ENCODE measurements around the gene EWSR1. TPM values are rescaled to one million over a fixed set of nuclear protein-coding genes. Genes with fewer than 3 reads are reported as not detected.

Gene EWSR1
- total RNA-seq, 1 experiment from 2014 or later: 462 TPM

DNA sequence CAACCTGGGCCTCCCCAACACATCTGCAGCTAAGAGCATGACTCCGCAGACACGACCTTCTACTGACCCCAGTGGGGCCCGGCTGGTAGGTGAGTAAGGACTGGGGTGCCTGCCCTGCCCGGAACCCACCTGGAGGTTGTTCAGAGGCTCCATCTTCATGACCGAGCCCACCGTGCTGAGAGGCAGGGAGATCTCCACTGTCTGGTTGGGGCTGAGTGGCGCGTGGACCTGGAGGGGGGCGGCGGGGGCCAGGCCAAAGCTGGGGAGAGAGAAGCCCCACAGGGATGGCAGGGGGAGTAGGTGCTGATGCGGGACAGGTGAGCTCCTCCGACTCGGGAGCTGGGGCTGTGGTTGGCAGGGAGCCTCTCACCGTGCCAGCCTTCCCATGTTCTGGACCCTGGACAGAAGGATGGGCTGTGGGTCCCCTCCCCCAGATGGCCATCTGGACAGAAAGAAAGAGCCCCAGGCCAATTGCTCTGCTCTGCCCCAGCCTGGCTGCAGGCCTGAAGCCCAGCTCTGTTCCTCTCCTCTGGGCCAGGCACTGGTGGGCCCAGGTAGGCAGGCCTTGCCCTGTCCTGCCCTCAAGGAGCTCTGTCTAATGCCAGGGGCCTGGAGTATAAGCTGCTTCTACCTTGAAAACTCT is 63.7 kb downstream of the EWSR1 start:
- no peak overlapping the region for H3K27ac ChIP-seq (ENCODE audit: insufficient read length, low read depth, low read length)
- H3K9me3 ChIP-seq (ENCODE audit: control insufficient read depth, low read depth, low read length): no peaks in the 10 kb centered on the region
- no peak overlapping the region for H2BK5ac ChIP-seq (ENCODE audit: insufficient read length, low read length)
- no peak overlapping the region for H2AK5ac ChIP-seq (ENCODE audit: insufficient read length, low read length)
- H3K27me3 ChIP-seq (ENCODE audit: insufficient read depth, low read length): no peaks in the 10 kb centered on the region
- H3K36me3 Mint-ChIP-seq (ENCODE audit: insufficient read depth in 1 of 3, low read depth in 3 of 3): peaks cover 9 to 46% (median 32%) of the 10 kb centered on the region in 3 experiments
- H3K23ac ChIP-seq (ENCODE audit: insufficient read length, low read depth, low read length): no peak overlapping the region
- H3K9ac ChIP-seq (ENCODE audit: extremely low read depth, insufficient read length, low read length): no peak overlapping the region
- H4K8ac ChIP-seq (replicated peaks; ENCODE audit: insufficient read length, low read depth, low read length): no peak overlapping the region
- no peak overlapping the region for H3K56ac ChIP-seq (ENCODE audit: insufficient read length, low read depth, low read length)
- no peak overlapping the region for H3K4me2 ChIP-seq (ENCODE audit: insufficient read depth, insufficient read length, low read length)
- no CpG with 5 or more reads among the region's 14 CpGs for WGBS (ENCODE audit: extremely low coverage, insufficient read length, low lambda C conversion rate)
- H3K4ac ChIP-seq (ENCODE audit: low read depth, low read length): no peak overlapping the region
- no peak overlapping the region for H2BK12ac ChIP-seq (ENCODE audit: insufficient read length, low read depth, low read length)
- no peak overlapping the region for H3T11ph ChIP-seq (ENCODE audit: low read length)
- no peaks in the 10 kb centered on the region for H3K79me2 ChIP-seq (ENCODE audit: insufficient read depth, low read length)
- peaks cover 3% of the 10 kb centered on the region for H4K20me1 ChIP-seq (ENCODE audit: control insufficient read depth, insufficient read depth, insufficient read length)
- H3K79me1 ChIP-seq (ENCODE audit: insufficient read depth, low read depth, low read length, poor library complexity, severe bottlenecking): no peaks in the 10 kb centered on the region
- H3K18ac ChIP-seq (ENCODE audit: insufficient read length, low read depth, low read length): no peak overlapping the region
- H3K4me1 ChIP-seq (ENCODE audit: insufficient read depth, low read length): no peaks in the 10 kb centered on the region
- no peak overlapping the region for H4K5ac ChIP-seq (ENCODE audit: insufficient read length, low read depth, low read length)
- H2AFZ ChIP-seq (ENCODE audit: low read length): no peak overlapping the region
- TF ChIP-seq, protein P1, sequence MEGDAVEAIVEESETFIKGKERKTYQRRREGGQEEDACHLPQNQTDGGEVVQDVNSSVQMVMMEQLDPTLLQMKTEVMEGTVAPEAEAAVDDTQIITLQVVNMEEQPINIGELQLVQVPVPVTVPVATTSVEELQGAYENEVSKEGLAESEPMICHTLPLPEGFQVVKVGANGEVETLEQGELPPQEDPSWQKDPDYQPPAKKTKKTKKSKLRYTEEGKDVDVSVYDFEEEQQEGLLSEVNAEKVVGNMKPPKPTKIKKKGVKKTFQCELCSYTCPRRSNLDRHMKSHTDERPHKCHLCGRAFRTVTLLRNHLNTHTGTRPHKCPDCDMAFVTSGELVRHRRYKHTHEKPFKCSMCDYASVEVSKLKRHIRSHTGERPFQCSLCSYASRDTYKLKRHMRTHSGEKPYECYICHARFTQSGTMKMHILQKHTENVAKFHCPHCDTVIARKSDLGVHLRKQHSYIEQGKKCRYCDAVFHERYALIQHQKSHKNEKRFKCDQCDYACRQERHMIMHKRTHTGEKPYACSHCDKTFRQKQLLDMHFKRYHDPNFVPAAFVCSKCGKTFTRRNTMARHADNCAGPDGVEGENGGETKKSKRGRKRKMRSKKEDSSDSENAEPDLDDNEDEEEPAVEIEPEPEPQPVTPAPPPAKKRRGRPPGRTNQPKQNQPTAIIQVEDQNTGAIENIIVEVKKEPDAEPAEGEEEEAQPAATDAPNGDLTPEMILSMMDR (conservative IDR thresholded peaks at IDR 0.05): no peak
- H3K14ac ChIP-seq (ENCODE audit: insufficient read depth, low read length): no peak overlapping the region; the same call in 1 of the 2 replicates
- H3K27ac Mint-ChIP-seq: peak overlapping the region in 1 of 3 experiments; percentile 48; a peak in 1 of 7 replicates
- DNase-seq: no peak
- H2BK20ac ChIP-seq (ENCODE audit: low read depth, low read length, poor library complexity, severe bottlenecking): no peak overlapping the region
- no peaks in the 10 kb centered on the region for H3K27me3 Mint-ChIP-seq (ENCODE audit: low read depth)
- no peak overlapping the region for H4K91ac ChIP-seq (ENCODE audit: insufficient read length, low read depth, low read length)
- H3K23me2 ChIP-seq (ENCODE audit: insufficient read length, low read depth, low read length, poor library complexity, severe bottlenecking): no peaks in the 10 kb centered on the region
- H2BK120ac ChIP-seq (ENCODE audit: low read depth, low read length, poor library complexity, severe bottlenecking): no peak overlapping the region
- no peak overlapping the region for H3K4me3 Mint-ChIP-seq
- peaks cover 2 to 3% of the 10 kb centered on the region in 2 experiments; a peak in 2 of 4 replicates for H3K4me1 Mint-ChIP-seq
- no peak overlapping the region for H2BK15ac ChIP-seq (ENCODE audit: low read depth, low read length)
- H3K9me3 Mint-ChIP-seq: no peaks in the 10 kb centered on the region
